CD4-positive, alpha-beta T cell treated with Interleukin-15 for 1 hour (primary cell): Measurements from ENCODE around the gene ASXL1.

Experiments
- DNase-seq: peaks from one replicate; pipeline ENCODE4 v3.0.0-alpha.2; 2020

ASXL1 gene

DNA sequence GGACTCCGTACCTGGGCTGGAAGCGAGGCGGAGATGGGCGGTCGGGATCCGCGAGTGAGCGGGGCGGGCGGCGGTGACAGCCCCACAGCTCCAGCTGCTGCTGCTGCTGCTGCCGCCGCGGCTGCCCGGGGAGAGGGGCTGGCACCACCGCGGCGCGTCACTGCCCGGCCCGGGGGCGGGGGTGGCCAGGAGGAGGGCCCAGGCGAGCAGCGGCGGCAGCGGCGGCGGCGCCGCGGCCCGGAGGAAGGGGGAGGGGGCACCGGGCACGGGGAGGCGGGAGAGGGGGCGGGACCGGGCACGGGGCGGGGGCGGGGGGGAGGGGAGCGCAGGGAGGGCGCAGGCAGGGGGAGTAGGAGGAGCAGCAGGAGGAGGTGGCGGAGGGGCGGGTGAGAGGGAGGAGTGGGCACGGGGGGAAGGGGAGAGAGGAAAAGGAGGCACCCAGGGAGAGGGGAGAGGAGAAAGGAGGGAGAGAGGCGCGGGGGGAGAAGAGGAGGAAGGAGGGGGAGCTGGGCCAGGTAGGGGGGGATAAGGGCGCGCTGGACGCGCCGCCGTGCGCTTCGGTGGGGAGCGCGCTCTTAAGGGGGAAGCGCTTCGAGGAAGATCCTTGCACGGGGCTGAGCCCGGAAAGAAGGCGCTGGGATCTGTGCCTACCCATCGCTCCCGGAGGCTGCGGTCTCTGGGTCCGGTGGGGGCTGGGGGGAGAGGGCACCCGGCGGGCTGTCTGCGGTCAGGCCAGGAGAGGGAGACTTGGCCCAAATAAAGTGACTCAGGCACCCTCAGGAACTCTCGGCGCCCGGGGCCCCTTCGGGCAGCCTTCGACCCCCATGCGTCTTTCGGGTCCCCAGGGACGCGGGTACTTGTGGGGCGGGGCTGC is 125.5 kb downstream of the ASXL1 start:
- DNase-seq, result peak; percentile 69

DNA sequence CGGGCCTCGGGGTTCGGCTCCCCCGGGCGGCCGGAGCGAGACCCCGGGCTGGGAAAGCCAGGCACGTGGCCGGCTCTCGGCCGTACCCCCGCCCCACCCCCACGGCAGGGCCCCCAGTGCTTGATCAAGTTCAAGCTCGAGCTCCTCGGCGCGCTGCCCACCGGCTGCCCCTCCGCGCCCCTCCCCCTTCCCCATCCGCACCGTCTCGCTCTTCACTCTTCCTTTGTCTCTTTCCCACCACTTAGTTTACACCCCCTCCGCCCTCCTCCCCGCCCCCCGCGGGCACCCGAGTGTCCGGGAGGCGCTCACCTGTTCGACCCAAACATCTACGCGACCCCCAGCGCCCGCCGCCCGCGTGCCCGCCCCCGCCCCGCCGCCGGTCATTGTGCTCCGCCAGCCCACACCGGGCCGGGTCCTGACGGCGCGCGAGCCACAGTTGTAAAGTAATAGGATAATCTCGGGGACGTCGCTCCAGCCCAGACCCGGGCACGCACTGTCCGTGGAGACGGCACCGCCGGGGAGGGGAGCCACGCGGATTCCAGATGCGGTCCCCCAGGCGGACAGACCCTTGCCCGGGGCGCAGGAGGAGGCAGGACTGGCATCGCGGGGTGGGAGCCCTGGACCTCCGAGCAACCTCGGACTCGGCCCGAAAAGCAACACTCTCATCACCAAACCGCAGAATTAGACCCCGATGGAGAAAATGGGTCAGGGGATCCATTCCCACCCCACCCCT is 126.3 kb downstream of the ASXL1 start:
- no peak for DNase-seq

DNA sequence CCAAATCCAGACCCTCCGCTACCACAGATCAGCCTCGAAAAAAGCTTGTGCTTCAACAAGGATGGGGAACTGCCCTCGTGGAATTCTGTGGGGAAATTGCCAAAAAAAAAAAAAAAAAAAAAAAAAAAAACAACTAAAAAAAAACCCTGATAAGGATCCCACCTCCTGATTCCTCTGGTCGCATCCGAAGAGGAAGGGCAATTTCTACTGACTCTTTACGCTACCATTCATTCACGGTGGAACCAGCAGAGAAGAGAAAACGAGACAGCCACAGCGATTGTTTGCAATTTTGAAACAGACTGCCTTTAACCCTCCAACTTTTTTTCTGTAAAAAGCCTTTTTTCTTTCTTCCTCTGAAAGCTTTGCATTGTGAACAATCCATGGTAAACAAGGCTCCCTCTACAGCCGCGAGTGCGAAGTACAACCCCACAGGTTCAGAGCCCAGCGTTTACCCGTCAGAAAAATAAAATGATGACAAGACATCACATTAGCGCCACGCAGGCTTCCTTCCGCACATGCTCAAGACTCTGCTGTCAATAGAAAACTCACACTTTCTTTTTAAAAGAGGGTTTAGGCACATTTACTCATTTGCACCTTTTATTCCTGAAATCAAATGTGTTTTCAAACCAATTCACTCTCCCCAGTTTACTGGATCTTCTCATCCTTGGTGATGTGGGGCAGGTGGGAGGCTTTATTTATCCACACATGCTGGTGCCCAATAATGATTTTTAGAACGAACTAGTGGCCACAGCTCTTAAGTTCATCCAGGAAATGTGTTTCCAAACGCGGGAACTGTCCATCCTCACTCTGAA is 127.0 kb downstream of the ASXL1 start:
- peak; percentile 84 for DNase-seq

DNA sequence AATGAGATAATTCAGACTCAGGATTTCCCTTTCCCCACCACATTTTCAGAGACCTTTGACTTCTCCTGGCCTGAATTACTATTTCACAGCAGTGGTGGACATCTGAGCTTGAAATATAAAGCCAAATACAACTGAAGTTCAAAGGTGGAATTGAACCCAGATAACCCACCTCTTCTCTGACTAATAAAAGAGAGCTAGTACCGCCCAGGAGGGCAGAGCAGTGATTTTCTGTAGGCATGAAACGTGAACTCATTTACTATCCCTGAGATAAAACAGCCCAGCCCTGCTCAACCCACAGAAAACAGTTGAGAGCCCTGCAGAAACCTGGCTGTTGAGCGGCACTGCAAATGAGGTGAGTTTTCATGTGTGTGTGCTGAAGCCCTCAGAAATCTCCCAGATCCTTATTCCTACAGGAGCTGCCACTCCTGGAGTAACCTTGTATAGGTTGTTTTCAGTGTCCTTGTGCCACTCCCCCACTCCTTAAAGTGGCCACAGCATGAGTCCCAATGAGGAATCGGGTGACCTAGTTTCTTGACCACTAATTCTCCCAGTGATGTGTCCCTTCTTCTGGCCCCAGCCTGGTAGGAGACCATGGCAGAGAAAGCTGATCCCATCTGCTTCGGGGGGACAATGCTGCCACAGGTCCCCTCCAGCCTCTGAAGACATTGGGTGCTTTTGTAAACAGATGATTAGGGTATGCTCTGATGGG is 127.8 kb downstream of the ASXL1 start:
- no peak for DNase-seq

DNA sequence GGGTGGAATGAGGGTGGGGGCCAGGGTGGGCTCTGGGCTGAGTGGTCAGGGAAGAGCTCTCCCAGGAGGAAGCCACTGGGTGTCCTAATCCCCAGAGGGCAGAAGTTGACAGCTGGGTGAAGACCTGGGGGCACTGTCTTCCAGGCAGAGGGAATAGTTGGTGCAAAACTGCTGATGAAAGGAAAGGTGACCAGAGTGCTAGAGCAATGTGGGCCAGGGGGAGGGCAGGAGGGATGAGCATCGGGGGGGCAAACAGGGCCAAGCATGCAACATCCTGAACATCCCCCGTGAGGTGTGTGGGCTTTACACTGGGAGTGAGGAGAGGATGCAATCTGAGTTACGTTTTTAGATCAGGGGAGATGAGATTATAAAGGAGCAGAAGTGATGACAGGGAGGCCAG is 129.2 kb downstream of the ASXL1 start:
- DNase-seq, result no peak

DNA sequence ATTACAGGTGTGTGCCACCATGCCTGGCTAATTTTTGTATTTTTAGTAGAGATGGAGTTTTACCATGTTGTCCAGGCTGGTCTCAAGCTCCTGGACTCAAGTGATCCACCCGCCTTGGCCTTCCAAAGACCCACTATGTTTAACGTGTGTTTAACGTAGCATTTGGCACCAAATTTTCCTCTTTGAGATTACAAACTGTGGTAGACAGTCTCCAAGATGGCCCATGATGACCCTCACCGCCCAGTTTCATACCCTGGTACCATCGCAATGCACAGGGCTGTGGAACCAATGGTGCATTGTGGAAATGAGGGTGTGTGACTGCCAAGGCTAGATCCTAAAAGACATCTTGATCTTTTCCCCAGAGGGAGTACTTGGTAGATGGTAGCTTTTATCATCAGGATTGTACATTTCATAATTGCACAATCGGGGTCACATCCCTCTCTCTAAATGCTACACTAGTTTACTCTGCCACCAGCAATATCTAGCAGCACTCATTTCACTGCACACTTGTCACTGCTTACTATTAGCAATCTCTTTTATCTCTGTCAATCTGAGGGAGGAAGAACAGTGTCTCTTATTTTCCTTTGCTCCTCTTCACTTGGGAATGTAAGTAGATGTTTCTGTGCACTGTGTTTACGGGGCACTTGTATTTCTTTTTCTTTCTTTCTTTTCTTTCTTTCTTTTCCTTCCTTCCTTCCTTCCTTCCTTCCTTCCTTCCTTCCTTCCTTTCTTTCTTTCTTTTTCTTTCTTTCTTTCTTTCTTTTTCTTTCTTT is 130.1 kb downstream of the ASXL1 start:
- DNase-seq, result no peak
